ENCODE results near the gene ALG9. TPM values are rescaled to one million over a fixed set of nuclear protein-coding genes. Genes with fewer than 3 reads are reported as not detected.
A peak's percentile ranks its signal among the peaks of the same experiment; 100 is the strongest.
"Not testable (repeated sequence)": the region's sequence is repeated elsewhere in the genome, so short reads cannot be mapped to it uniquely, and the experiment has no call there.

ALG9 gene
- total RNA-seq, 1 donor from 2014 or later, result 44.0 TPM

DNA sequence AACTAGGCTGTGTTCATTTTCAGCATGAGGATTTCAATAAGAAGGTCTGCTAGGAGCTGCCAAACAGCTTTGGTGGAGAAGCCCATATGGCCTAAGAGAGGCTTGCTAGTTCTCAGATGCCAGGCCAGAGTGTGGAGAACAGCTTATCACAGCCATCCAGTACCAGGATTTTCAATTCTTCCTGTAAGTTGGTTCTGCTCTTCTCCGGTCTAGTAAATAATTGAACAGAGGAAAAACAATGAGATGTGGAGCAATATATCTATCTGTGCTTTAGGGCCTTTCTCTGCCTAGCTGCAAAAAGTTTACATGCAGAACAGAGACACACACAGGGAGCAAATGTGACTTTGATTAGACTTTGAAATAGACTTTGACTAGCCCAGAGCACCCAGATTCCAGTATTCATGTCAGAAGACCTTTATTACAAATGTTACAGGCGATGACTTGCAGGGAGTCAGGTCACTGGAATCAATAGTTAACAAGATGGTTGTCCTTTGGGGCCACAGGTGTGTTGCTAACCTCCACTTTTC lies 85.4 kb downstream of the ALG9 start:
- no peak for DNase-seq (ENCODE audit: extremely low spot score, unreplicated experiment)
- no peaks in the 10 kb centered on the region for H3K27me3 Mint-ChIP-seq
- H3K36me3 Mint-ChIP-seq, result peaks cover 21% of the 10 kb centered on the region
- no peak overlapping the region for H3K4me3 Mint-ChIP-seq
- H3K27ac Mint-ChIP-seq, result no peak overlapping the region
- TF ChIP-seq, protein P1, sequence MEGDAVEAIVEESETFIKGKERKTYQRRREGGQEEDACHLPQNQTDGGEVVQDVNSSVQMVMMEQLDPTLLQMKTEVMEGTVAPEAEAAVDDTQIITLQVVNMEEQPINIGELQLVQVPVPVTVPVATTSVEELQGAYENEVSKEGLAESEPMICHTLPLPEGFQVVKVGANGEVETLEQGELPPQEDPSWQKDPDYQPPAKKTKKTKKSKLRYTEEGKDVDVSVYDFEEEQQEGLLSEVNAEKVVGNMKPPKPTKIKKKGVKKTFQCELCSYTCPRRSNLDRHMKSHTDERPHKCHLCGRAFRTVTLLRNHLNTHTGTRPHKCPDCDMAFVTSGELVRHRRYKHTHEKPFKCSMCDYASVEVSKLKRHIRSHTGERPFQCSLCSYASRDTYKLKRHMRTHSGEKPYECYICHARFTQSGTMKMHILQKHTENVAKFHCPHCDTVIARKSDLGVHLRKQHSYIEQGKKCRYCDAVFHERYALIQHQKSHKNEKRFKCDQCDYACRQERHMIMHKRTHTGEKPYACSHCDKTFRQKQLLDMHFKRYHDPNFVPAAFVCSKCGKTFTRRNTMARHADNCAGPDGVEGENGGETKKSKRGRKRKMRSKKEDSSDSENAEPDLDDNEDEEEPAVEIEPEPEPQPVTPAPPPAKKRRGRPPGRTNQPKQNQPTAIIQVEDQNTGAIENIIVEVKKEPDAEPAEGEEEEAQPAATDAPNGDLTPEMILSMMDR (conservative IDR thresholded peaks at IDR 0.05), result no peak
- no peaks in the 10 kb centered on the region for H3K4me1 Mint-ChIP-seq (ENCODE audit: unreplicated experiment)
- no peaks in the 10 kb centered on the region for H3K9me3 Mint-ChIP-seq

DNA sequence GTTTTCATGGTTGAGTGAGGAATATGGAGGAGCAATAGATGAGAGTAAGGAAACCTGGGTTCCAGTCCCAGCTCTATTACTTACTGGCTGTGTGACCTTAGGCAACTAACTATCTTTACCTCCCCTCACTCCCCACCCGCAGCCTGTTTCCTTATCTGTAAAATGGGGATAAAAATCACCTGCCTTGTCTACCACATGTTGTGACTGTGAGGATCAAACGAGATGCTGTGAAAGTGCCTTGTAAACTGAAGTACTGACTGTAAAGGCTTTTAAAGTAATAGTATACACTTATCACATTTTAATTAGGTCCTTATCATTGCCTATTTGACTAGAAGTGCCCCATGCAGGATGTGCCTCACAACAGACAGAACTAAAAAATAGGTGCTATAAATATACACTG lies 86.3 kb downstream of the ALG9 start:
- Mint-ChIP-seq H3K9me3 (no peaks in the 10 kb centered on the region), H3K27me3 (no peaks in the 10 kb centered on the region), H3K36me3 (peaks cover 17% of the 10 kb centered on the region), H3K27ac (no peak overlapping the region), H3K4me3 (no peak overlapping the region), H3K4me1 (ENCODE audit: unreplicated experiment) (no peaks in the 10 kb centered on the region)
- TF ChIP-seq, protein P1 (conservative IDR thresholded peaks at IDR 0.05), result no peak
- no peak for DNase-seq (ENCODE audit: extremely low spot score, unreplicated experiment)

DNA sequence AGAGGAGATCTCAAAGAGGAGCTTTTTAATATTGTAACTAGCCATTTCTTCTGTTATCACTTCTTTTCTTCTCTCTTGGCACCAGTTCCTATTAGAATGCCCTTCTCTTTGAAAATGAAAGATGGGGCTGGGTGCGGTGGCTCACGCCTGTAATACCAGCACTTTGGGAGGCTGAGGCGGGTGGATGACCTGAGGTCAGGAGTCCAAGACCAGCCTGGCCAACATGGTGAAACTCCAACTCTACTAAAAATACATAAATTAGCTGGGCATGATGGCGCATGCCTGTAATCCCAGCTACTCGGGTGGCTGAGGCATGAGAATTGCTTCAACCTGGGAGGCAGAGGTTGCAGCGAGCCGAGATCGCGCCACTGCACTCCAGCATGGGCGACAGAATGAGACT lies 87.1 kb downstream of the ALG9 start:
- H3K27me3 Mint-ChIP-seq; H3K9me3 Mint-ChIP-seq; DNase-seq (ENCODE audit: extremely low spot score, unreplicated experiment); H3K4me3 Mint-ChIP-seq; H3K4me1 Mint-ChIP-seq (ENCODE audit: unreplicated experiment); H3K27ac Mint-ChIP-seq: not testable (repeated sequence)
- peaks cover 17% of the 10 kb centered on the region for H3K36me3 Mint-ChIP-seq

DNA sequence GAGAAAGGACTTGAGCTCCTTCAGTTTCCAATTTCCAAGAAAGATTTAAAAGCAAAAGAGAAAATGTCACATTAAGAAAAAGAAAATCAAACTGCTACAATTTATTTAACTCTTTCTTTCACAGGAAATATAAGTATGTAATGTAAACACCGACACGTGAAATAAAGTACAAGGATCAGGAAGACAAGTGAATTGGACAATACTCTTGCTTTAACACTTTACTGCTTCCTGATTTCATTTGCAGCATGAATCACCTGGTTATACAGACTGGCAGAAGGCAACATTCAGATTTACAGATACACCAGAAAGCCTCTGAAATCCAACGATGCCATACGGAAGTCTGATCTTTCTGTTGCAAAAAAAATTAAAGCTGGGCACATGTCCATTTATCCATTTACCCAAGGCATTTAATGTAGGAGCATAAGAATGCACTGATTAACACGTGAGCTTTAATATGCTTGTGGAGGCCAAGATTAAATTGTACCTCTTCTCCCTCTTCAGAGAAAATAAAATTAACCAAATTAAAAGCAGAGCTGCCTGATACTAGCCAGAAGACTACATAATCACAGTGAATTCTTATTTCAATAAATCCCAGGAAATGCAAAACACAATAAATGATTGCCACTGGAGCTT lies 89.2 kb downstream of the ALG9 start:
- H3K27ac Mint-ChIP-seq, result no peak overlapping the region
- H3K27me3 Mint-ChIP-seq, result no peaks in the 10 kb centered on the region
- H3K4me3 Mint-ChIP-seq, result no peak overlapping the region
- peaks cover 17% of the 10 kb centered on the region for H3K36me3 Mint-ChIP-seq
- H3K9me3 Mint-ChIP-seq, result no peaks in the 10 kb centered on the region
- DNase-seq (ENCODE audit: extremely low spot score, unreplicated experiment), result no peak
- H3K4me1 Mint-ChIP-seq (ENCODE audit: unreplicated experiment), result peaks cover 9% of the 10 kb centered on the region
- TF ChIP-seq, protein P1 (conservative IDR thresholded peaks at IDR 0.05), result no peak

DNA sequence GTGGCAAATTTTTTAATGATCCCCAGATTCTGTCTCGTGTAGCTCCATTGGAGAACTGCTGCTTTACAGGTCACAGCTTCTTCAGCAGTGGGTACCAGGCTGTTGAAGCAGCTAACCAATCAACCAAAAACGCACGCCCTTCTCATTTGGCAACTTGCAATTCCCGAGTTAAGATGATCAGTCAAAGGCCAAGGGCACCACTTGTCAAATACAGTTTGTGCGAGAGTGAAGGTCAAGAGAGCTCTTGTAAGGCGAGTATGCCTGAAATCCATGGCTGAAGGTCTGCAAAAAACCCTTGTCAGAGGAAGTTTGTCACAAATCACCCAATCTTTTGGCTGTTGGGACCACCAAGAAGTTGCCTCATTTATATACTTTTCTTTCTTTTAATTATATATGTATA lies 92.3 kb downstream of the ALG9 start:
- no peak for DNase-seq (ENCODE audit: extremely low spot score, unreplicated experiment)
- no peak overlapping the region for H3K27ac Mint-ChIP-seq
- peaks cover 3% of the 10 kb centered on the region for H3K36me3 Mint-ChIP-seq
- no peaks in the 10 kb centered on the region for H3K9me3 Mint-ChIP-seq
- TF ChIP-seq, protein P1 (conservative IDR thresholded peaks at IDR 0.05), result no peak
- no peaks in the 10 kb centered on the region for H3K27me3 Mint-ChIP-seq
- peaks cover 13% of the 10 kb centered on the region for H3K4me1 Mint-ChIP-seq (ENCODE audit: unreplicated experiment)
- no peak overlapping the region for H3K4me3 Mint-ChIP-seq

DNA sequence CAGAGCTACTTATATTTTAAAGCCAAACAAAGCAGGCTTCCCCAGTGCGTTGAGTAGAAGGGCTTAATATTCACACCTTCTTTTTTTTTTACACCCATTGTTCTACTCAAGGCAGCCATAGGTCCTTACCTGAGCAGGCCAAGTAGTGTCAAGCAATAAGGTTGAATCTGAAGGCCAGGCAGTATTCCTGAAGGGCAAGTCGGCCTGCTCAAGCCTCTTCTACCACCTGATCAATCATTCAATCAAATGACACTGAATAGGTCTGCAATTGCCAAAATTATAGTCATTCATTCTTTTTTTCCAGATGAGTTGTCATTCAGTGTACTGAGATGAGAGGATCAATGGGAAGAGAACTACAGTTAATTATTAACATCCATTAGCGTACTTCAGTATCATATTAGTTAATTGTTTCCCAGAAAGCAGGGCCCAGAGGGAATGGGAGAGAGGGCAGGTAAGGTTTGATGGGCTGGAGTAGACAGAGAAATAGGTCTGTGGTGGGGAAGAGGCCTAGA lies 93.3 kb downstream of the ALG9 start:
- TF ChIP-seq, protein P1 (conservative IDR thresholded peaks at IDR 0.05), result no peak
- Mint-ChIP-seq H3K4me1 (ENCODE audit: unreplicated experiment) (peaks cover 13% of the 10 kb centered on the region), H3K27ac (peak overlapping the region; percentile 75), H3K36me3 (no peaks in the 10 kb centered on the region), H3K27me3 (no peaks in the 10 kb centered on the region), H3K9me3 (no peaks in the 10 kb centered on the region), H3K4me3 (peak overlapping the region; percentile 41)
- DNase-seq (ENCODE audit: extremely low spot score, unreplicated experiment), result no peak

Measured in type B pancreatic cell (in vitro differentiated cells).